Measurements from ENCODE around the gene YBEY. TPM values are rescaled to one million over a fixed set of nuclear protein-coding genes. Genes with fewer than 3 reads are reported as not detected.

The YBEY gene
- total RNA-seq, 4 donors from 2014 or later, result 5.3 to 32.6 (median 17.5) TPM

- no peak for DNase-seq
- no peak overlapping the region for H3K4me3 ChIP-seq
- H3K4me1 ChIP-seq, result no peaks in the 10 kb centered on the region
- H3K36me3 ChIP-seq, result peaks cover 0 to 93% (median 0%) of the 10 kb centered on the region in 3 donors
- no peak for TF ChIP-seq POLR2A (IDR thresholded peaks at IDR 0.05)
- no peak for TF ChIP-seq CTCF (IDR thresholded peaks at IDR 0.05)
- H3K9me3 ChIP-seq, result no peaks in the 10 kb centered on the region
- no peaks in the 10 kb centered on the region for H3K27me3 ChIP-seq
- H3K27ac ChIP-seq, result no peak overlapping the region
Observed at GRCh38 chr21:46248827-46249226, 37.3 kb upstream of the YBEY start.

- no peak for TF ChIP-seq POLR2A (IDR thresholded peaks at IDR 0.05)
- TF ChIP-seq CTCF (IDR thresholded peaks at IDR 0.05), result no peak
- Histone ChIP-seq H3K27ac (no peak overlapping the region), H3K9me3 (no peaks in the 10 kb centered on the region), H3K4me3 (no peak overlapping the region), H3K36me3 (peaks cover 0 to 93% (median 0%) of the 10 kb centered on the region in 3 donors), H3K4me1 (peaks cover 0 to 4% (median 0%) of the 10 kb centered on the region in 4 donors), H3K27me3 (no peaks in the 10 kb centered on the region)
- no peak for DNase-seq
Observed at GRCh38 chr21:46250146-46250725, 35.9 kb upstream of the YBEY start.

- Histone ChIP-seq H3K4me3 (no peak overlapping the region), H3K9me3 (no peaks in the 10 kb centered on the region), H3K27me3 (no peaks in the 10 kb centered on the region), H3K27ac (no peak overlapping the region), H3K4me1 (peaks cover 0 to 4% (median 0%) of the 10 kb centered on the region in 4 donors), H3K36me3 (peaks cover 0 to 90% (median 4%) of the 10 kb centered on the region in 3 donors)
- TF ChIP-seq CTCF (IDR thresholded peaks at IDR 0.05) (no peak), POLR2A (IDR thresholded peaks at IDR 0.05) (no peak)
- no peak for DNase-seq
Observed at GRCh38 chr21:46252840-46253239, 33.3 kb upstream of the YBEY start.

GRCh38 chr21:46253610-46254124 lies 32.5 kb upstream of the YBEY start:
- Histone ChIP-seq H3K9me3 (no peaks in the 10 kb centered on the region), H3K36me3 (peaks cover 0 to 92% (median 4%) of the 10 kb centered on the region in 3 donors), H3K4me3 (no peak overlapping the region), H3K4me1 (peaks cover 0 to 4% (median 0%) of the 10 kb centered on the region in 4 donors), H3K27me3 (no peaks in the 10 kb centered on the region), H3K27ac (no peak overlapping the region)
- TF ChIP-seq CTCF (IDR thresholded peaks at IDR 0.05) (no peak), POLR2A (IDR thresholded peaks at IDR 0.05) (no peak)
- DNase-seq, result no peak

- Histone ChIP-seq H3K27me3 (no peaks in the 10 kb centered on the region), H3K9me3 (no peaks in the 10 kb centered on the region), H3K36me3 (peaks cover 0 to 92% (median 4%) of the 10 kb centered on the region in 3 donors), H3K4me1 (peaks cover 0 to 4% (median 0%) of the 10 kb centered on the region in 4 donors), H3K27ac (no peak overlapping the region), H3K4me3 (no peak overlapping the region)
- TF ChIP-seq CTCF (IDR thresholded peaks at IDR 0.05), result no peak
- no peak for TF ChIP-seq POLR2A (IDR thresholded peaks at IDR 0.05)
- DNase-seq, result no peak
Observed at GRCh38 chr21:46254208-46254975, 31.8 kb upstream of the YBEY start.

Data from Peyer's patch (tissue), 4 donors.